HEK293 (cell line): ENCODE results near the gene TLNRD1.

Source experiments
- CTCF ChIA-PET: fragments of 350-600 bp; formaldehyde crosslinking; extraction: SDS; loops from one replicate; lab custom pipeline; 2021; ENCODE audit warnings: antibody characterized with exemption; lab: Yijun Ruan, JAX
- POLR2A ChIA-PET: fragments of 300-600 bp; formaldehyde crosslinking; extraction: SDS; loops from one replicate; lab custom pipeline; 2020; ENCODE audit warnings: antibody characterized with exemption, inconsistent platforms; lab: Yijun Ruan, JAX
- H3K27ac ChIP-seq: fragments of 200-500 bp; sonication (Bioruptor generic); 2 replicates; pipeline ENCODE4 v1.5.1; 2014; ENCODE audit warnings: low read depth, low read length, control low read depth, inconsistent platforms; ENCODE audit errors: extremely low read depth
- H3K36me3 ChIP-seq, 2 experiments: fragments of 200-500 bp in 1 of 2; sonication (Bioruptor generic) in 1 of 2; 1 replicate in 1 of 2; 2 replicates in 1 of 2; pipeline ENCODE4 v1.5.1; 2014 to 2017; ENCODE audit warnings: inconsistent platforms in 2 of 2, low read length in 2 of 2; ENCODE audit not compliant: control insufficient read depth in 2 of 2, insufficient read depth in 1 of 2
- H3K4me1 ChIP-seq: fragments of 200-500 bp; sonication (Bioruptor generic); 2 replicates; pipeline ENCODE4 v1.5.1; 2014; ENCODE audit warnings: mild to moderate bottlenecking, low read length, inconsistent platforms; ENCODE audit not compliant: control insufficient read depth, insufficient read depth
- H3K4me3 ChIP-seq: 2 replicates; pipeline ENCODE4 v1.5.1; 2011; ENCODE audit warnings: low read depth, mild to moderate bottlenecking, control low read depth, low read length, moderate library complexity
- H3K9me3 ChIP-seq: fragments of 200-500 bp; sonication (Bioruptor generic); 2 replicates; pipeline ENCODE4 v1.5.1; 2014; ENCODE audit warnings: low read depth, low read length, inconsistent platforms; ENCODE audit not compliant: control insufficient read depth, insufficient read depth
- GLI4 ChIP-seq: fragments of 450-650 bp; formaldehyde crosslinking; IDR thresholded peaks from 2 replicates; pipeline ENCODE4 v1.5.1; 2016; ENCODE audit warnings: missing biosample characterization, missing genetic modification characterization
- PRDM4 ChIP-seq: fragments of 450-650 bp; formaldehyde crosslinking; IDR thresholded peaks from 2 replicates; pipeline ENCODE4 v1.5.1; 2017; ENCODE audit warnings: missing biosample characterization, missing genetic modification characterization
- REST ChIP-seq: fragments of 450-650 bp; formaldehyde crosslinking; IDR thresholded peaks from 2 replicates; pipeline ENCODE4 v1.5.1; 2016; ENCODE audit warnings: missing biosample characterization, missing genetic modification characterization
- SALL2 ChIP-seq: fragments of 450-650 bp; formaldehyde crosslinking; IDR thresholded peaks from 2 replicates; pipeline ENCODE4 v1.5.0; 2017; ENCODE audit warnings: missing biosample characterization, mild to moderate bottlenecking, missing genetic modification characterization, borderline replicate concordance
- SP2 ChIP-seq: fragments of 450-650 bp; formaldehyde crosslinking; IDR thresholded peaks from 2 replicates; pipeline ENCODE4 v1.5.1; 2016; ENCODE audit warnings: missing biosample characterization, missing genetic modification characterization
- ZBTB21 ChIP-seq: fragments of 450-650 bp; formaldehyde crosslinking; IDR thresholded peaks from 2 replicates; pipeline ENCODE4 v1.5.1; 2017; ENCODE audit warnings: missing biosample characterization, missing genetic modification characterization
- ZBTB7A ChIP-seq: fragments of 450-650 bp; formaldehyde crosslinking; IDR thresholded peaks from 2 replicates; pipeline ENCODE4 v1.5.1; 2016; ENCODE audit warnings: low read depth, missing biosample characterization, missing genetic modification characterization
- ZNF10 ChIP-seq: fragments of 450-650 bp; formaldehyde crosslinking; IDR thresholded peaks from 2 replicates; pipeline ENCODE4 v1.5.1; 2017; ENCODE audit warnings: missing biosample characterization, missing genetic modification characterization
- ZNF112 ChIP-seq: fragments of 450-650 bp; formaldehyde crosslinking; IDR thresholded peaks from 2 replicates; pipeline ENCODE4 v1.5.0; 2017; ENCODE audit warnings: missing biosample characterization, missing genetic modification characterization
- ZNF146 ChIP-seq: fragments of 450-650 bp; formaldehyde crosslinking; IDR thresholded peaks from 2 replicates; pipeline ENCODE4 v1.5.1; 2016; ENCODE audit warnings: missing biosample characterization, missing genetic modification characterization
- ZNF157 ChIP-seq: fragments of 450-650 bp; formaldehyde crosslinking; IDR thresholded peaks from 2 replicates; pipeline ENCODE4 v1.5.1; 2016; ENCODE audit warnings: missing biosample characterization, missing genetic modification characterization
- ZNF169 ChIP-seq: fragments of 450-650 bp; formaldehyde crosslinking; IDR thresholded peaks from 2 replicates; pipeline ENCODE4 v1.5.1; 2016; ENCODE audit warnings: missing biosample characterization, missing genetic modification characterization
- ZNF23 ChIP-seq: fragments of 450-650 bp; formaldehyde crosslinking; IDR thresholded peaks from 2 replicates; pipeline ENCODE4 v1.5.1; 2016; ENCODE audit warnings: missing biosample characterization, missing genetic modification characterization, borderline replicate concordance
- ZNF335 ChIP-seq: fragments of 450-650 bp; formaldehyde crosslinking; conservative IDR thresholded peaks from 2 replicates; pipeline ENCODE4 v1.5.1; 2016; ENCODE audit warnings: missing biosample characterization, missing genetic modification characterization
- ZNF514 ChIP-seq: fragments of 450-650 bp; formaldehyde crosslinking; IDR thresholded peaks from 2 replicates; pipeline ENCODE4 v1.5.1; 2016; ENCODE audit warnings: missing biosample characterization, missing genetic modification characterization
- ZNF521 ChIP-seq: fragments of 450-650 bp; formaldehyde crosslinking; IDR thresholded peaks from 2 replicates; pipeline ENCODE4 v1.5.1; 2017; ENCODE audit warnings: missing biosample characterization, mild to moderate bottlenecking, missing genetic modification characterization
- ZNF571 ChIP-seq: fragments of 450-650 bp; formaldehyde crosslinking; IDR thresholded peaks from 2 replicates; pipeline ENCODE4 v1.5.0; 2017; ENCODE audit warnings: missing biosample characterization, missing genetic modification characterization
- ZNF600 ChIP-seq: fragments of 450-650 bp; formaldehyde crosslinking; IDR thresholded peaks from 2 replicates; pipeline ENCODE4 v1.5.1; 2016; ENCODE audit warnings: missing biosample characterization, missing genetic modification characterization
- ZNF677 ChIP-seq: fragments of 450-650 bp; IDR thresholded peaks from 2 replicates; pipeline ENCODE4 v1.5.0; 2018; ENCODE audit warnings: missing biosample characterization, mild to moderate bottlenecking, missing genetic modification characterization, moderate library complexity
- ZNF76 ChIP-seq: fragments of 450-650 bp; formaldehyde crosslinking; IDR thresholded peaks from 2 replicates; pipeline ENCODE4; 2016; ENCODE audit warnings: low read depth, missing biosample characterization, missing genetic modification characterization, borderline replicate concordance

TLNRD1 gene

GRCh38 chr15:81043281-81043934, 42.7 kb downstream of the TLNRD1 start:
- POLR2A ChIA-PET: no interaction called here
- Histone ChIP-seq H3K4me3 (no peak overlapping the region), H3K4me1 (no peaks in the 10 kb centered on the region), H3K9me3 (no peaks in the 10 kb centered on the region), H3K36me3 (no peaks in the 10 kb centered on the region), H3K27ac (no peak overlapping the region)
- no peak for TF ChIP-seq ZNF335
- TF ChIP-seq ZNF514 (tag by site-specific recombination): no peak
- no peak for TF ChIP-seq ZNF146
- TF ChIP-seq ZNF169: no peak
- TF ChIP-seq REST (tag by site-specific recombination): no peak
- no peak for TF ChIP-seq ZNF23 (tag by site-specific recombination)
- no peak for TF ChIP-seq PRDM4 (tag by site-specific recombination)
- TF ChIP-seq ZNF600: no peak
- no peak for TF ChIP-seq SP2 (tag by site-specific recombination)
- no peak for TF ChIP-seq ZBTB21 (tag by site-specific recombination)
- TF ChIP-seq ZNF521 (tag by site-specific recombination): no peak
- no peak for TF ChIP-seq ZNF571 (tag by site-specific recombination)
- TF ChIP-seq GLI4 (tag by site-specific recombination): no peak
- TF ChIP-seq ZNF112 (tag by site-specific recombination): no peak
- no peak for TF ChIP-seq ZNF10 (tag by site-specific recombination)
- no peak for TF ChIP-seq ZNF677
- TF ChIP-seq ZBTB7A (tag by site-specific recombination): no peak
- no peak for TF ChIP-seq ZNF76 (tag by site-specific recombination)
- CTCF ChIA-PET: interaction anchor here (1.2 kb wide), 1 partner anchor 223 kb away, joined by 9 read pairs; no protein-coding TSS in a partner anchor

GRCh38 chr15:81043935-81044575, 43.3 kb downstream of the TLNRD1 start:
- Histone ChIP-seq H3K36me3 (no peaks in the 10 kb centered on the region), H3K9me3 (no peaks in the 10 kb centered on the region), H3K4me3 (no peak overlapping the region), H3K4me1 (no peaks in the 10 kb centered on the region), H3K27ac (no peak overlapping the region)
- POLR2A ChIA-PET: no interaction called here
- CTCF ChIA-PET: interaction anchor here (1.2 kb wide), 1 partner anchor 222 kb away, joined by 9 read pairs; no protein-coding TSS in a partner anchor
- no peak for TF ChIP-seq ZNF157
- no peak for TF ChIP-seq SALL2
